Loucy (cell line): ENCODE results near the gene NPFFR1.

Experiments
- H2AFZ ChIP-seq: fragments of 200-600 bp; sonication (generic); 2 replicates; pipeline ENCODE4 v1.6.0; 2016; ENCODE audit warnings: antibody characterized with exemption, mild to moderate bottlenecking, low read length, moderate library complexity
- H3F3A ChIP-seq: fragments of 200-600 bp; 2 replicates; pipeline ENCODE4 v1.6.0; 2016; ENCODE audit warnings: antibody characterized with exemption, low read depth, mild to moderate bottlenecking
- H3K27me3 ChIP-seq: fragments of 200-600 bp; sonication (generic); 2 replicates; pipeline ENCODE4 v1.6.1; 2014; ENCODE audit warnings: low read length, mild to moderate bottlenecking; ENCODE audit not compliant: insufficient read depth, poor library complexity, severe bottlenecking
- H3K36me3 ChIP-seq: fragments of 200-600 bp; sonication (generic); 2 replicates; pipeline ENCODE4 v1.6.1; 2016; ENCODE audit warnings: low read length; ENCODE audit not compliant: insufficient read depth
- H3K4me1 ChIP-seq: fragments of 200-600 bp; sonication (generic); 2 replicates; pipeline ENCODE4 v1.5.1; 2014; ENCODE audit warnings: low read length, mild to moderate bottlenecking; ENCODE audit not compliant: insufficient read depth, poor library complexity, severe bottlenecking
- H3K4me2 ChIP-seq: fragments of 200-600 bp; sonication (generic); 2 replicates; pipeline ENCODE4 v1.6.0; 2014; ENCODE audit warnings: antibody characterized with exemption, low read length, low read depth, mild to moderate bottlenecking; ENCODE audit not compliant: poor library complexity, severe bottlenecking
- H3K4me3 ChIP-seq: fragments of 200-600 bp; sonication (generic); 2 replicates; pipeline ENCODE4 v1.5.1; 2014; ENCODE audit warnings: low read length, mild to moderate bottlenecking, mixed read lengths; ENCODE audit not compliant: poor library complexity, severe bottlenecking
- H3K79me2 ChIP-seq: fragments of 200-600 bp; sonication (generic); 2 replicates; pipeline ENCODE4 v1.6.1; 2014; ENCODE audit warnings: low read length; ENCODE audit not compliant: insufficient read depth
- H3K9ac ChIP-seq: fragments of 200-600 bp; sonication (generic); 2 replicates; pipeline ENCODE4 v1.6.0; 2014; ENCODE audit warnings: mild to moderate bottlenecking, low read depth, low read length, moderate library complexity; ENCODE audit not compliant: poor library complexity, severe bottlenecking
- H3K9me2 ChIP-seq: fragments of 200-600 bp; sonication (generic); replicated peaks from 2 replicates; pipeline ENCODE4 v1.6.1; 2016; ENCODE audit warnings: low read depth, low read length, mixed read lengths
- H3K9me3 ChIP-seq: fragments of 200-600 bp; sonication (generic); 2 replicates; pipeline ENCODE4 v1.6.1; 2014; ENCODE audit warnings: mild to moderate bottlenecking, antibody characterized with exemption, low read length, low read depth; ENCODE audit not compliant: insufficient read depth
- H4K20me1 ChIP-seq: fragments of 200-600 bp; sonication (generic); 2 replicates; pipeline ENCODE4 v1.6.0; 2014; ENCODE audit warnings: antibody characterized with exemption, low read length, mild to moderate bottlenecking; ENCODE audit not compliant: insufficient read depth, poor library complexity, severe bottlenecking
- EZH2phosphoT487 ChIP-seq: fragments of 200-600 bp; IDR thresholded peaks from 2 replicates; pipeline ENCODE4 v1.6.1; 2018; ENCODE audit warnings: antibody characterized with exemption, mild to moderate bottlenecking, moderate library complexity, borderline replicate concordance
- TF ChIP-seq, protein P1 (sequence below): fragments of 200-600 bp; sonication (generic); conservative IDR thresholded peaks from 2 replicates; pipeline ENCODE4 v1.5.1; 2014; ENCODE audit warnings: mild to moderate bottlenecking, antibody characterized with exemption, low read length

The NPFFR1 gene

DNA sequence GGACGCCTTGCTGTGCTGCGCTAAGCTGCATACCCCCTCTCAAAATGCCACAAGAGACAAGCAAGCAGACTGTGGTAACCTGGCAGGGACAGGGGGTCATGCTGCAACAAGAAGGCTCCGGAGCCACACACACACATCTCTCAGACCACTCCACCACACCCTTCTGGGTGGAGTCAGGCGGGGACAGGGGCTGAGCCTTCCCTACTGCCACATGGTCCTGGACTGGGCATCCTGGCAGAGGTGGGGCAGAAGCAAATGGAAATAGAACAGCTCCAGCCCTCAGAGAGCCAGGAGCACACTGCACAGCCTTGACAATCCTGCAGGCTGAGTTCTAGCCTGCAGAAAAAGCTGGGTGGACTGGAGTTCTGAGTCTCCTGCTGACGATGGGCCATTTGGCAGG is 28.4 kb upstream of the NPFFR1 start:
- H3K9ac ChIP-seq = no peak overlapping the region
- H3F3A ChIP-seq = no peaks in the 10 kb centered on the region
- no peaks in the 10 kb centered on the region for H3K9me3 ChIP-seq
- no peaks in the 10 kb centered on the region for H3K79me2 ChIP-seq
- H2AFZ ChIP-seq = no peak overlapping the region
- H3K27me3 ChIP-seq = no peaks in the 10 kb centered on the region
- TF ChIP-seq EZH2phosphoT487 = no peak
- TF ChIP-seq, protein P1, sequence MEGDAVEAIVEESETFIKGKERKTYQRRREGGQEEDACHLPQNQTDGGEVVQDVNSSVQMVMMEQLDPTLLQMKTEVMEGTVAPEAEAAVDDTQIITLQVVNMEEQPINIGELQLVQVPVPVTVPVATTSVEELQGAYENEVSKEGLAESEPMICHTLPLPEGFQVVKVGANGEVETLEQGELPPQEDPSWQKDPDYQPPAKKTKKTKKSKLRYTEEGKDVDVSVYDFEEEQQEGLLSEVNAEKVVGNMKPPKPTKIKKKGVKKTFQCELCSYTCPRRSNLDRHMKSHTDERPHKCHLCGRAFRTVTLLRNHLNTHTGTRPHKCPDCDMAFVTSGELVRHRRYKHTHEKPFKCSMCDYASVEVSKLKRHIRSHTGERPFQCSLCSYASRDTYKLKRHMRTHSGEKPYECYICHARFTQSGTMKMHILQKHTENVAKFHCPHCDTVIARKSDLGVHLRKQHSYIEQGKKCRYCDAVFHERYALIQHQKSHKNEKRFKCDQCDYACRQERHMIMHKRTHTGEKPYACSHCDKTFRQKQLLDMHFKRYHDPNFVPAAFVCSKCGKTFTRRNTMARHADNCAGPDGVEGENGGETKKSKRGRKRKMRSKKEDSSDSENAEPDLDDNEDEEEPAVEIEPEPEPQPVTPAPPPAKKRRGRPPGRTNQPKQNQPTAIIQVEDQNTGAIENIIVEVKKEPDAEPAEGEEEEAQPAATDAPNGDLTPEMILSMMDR = no peak
- no peaks in the 10 kb centered on the region for H3K9me2 ChIP-seq
- H3K4me2 ChIP-seq = no peak overlapping the region
- H3K36me3 ChIP-seq = no peaks in the 10 kb centered on the region
- no peaks in the 10 kb centered on the region for H4K20me1 ChIP-seq
- H3K4me1 ChIP-seq = no peaks in the 10 kb centered on the region
- no peak overlapping the region for H3K4me3 ChIP-seq

DNA sequence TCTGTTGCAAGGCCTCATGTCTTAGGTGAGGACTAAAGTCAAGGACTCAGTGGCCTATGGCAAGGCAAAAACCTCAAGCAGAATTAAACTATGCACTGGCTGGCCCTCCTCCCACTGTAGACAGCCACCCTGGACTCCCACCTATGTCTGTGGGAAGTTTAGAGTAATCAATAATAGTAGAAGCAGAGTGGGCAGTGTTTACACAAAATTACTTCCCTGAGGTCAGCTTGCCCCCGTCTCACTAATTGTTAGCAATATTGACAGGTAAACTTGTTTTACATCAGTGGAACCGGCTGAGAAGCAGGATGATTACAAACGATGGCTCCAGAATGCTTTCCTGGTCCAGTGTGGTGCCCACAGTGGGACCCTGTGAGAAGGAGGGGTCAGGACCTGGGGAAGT is 27.9 kb upstream of the NPFFR1 start:
- Histone ChIP-seq H3K9ac (no peak overlapping the region), H3K9me2 (no peaks in the 10 kb centered on the region), H3K79me2 (no peaks in the 10 kb centered on the region), H2AFZ (no peak overlapping the region), H3K36me3 (no peaks in the 10 kb centered on the region), H3K4me3 (no peak overlapping the region), H3K4me2 (no peak overlapping the region), H3K4me1 (no peaks in the 10 kb centered on the region), H3K27me3 (no peaks in the 10 kb centered on the region), H4K20me1 (no peaks in the 10 kb centered on the region), H3F3A (no peaks in the 10 kb centered on the region), H3K9me3 (no peaks in the 10 kb centered on the region)
- no peak for TF ChIP-seq EZH2phosphoT487
- TF ChIP-seq, protein P1 = no peak

DNA sequence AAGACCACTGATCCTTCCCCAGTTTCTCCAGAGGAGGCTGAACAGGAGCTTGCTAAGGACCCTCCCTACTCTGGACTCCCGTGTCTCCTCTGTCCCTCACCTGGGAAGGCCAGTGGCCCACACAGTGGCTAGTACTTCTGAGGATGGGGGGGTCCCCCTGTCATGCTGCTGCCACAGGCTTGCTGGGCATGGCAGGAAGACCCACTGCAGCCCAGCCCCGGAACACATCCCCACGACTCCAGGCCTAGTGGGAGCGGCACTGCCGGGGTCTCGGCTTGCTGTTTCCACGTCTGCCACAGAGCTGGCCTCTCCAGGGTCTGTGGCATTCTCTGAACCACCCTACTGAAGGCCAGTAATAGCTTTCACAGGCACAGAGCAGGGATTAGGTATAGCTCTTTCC is 25.9 kb upstream of the NPFFR1 start:
- TF ChIP-seq, protein P1 = no peak
- no peak for TF ChIP-seq EZH2phosphoT487
- H3F3A ChIP-seq = no peaks in the 10 kb centered on the region
- no peaks in the 10 kb centered on the region for H3K79me2 ChIP-seq
- no peak overlapping the region for H3K4me2 ChIP-seq
- H3K36me3 ChIP-seq = no peaks in the 10 kb centered on the region
- H3K4me3 ChIP-seq = no peak overlapping the region
- no peak overlapping the region for H2AFZ ChIP-seq
- H3K9ac ChIP-seq = no peak overlapping the region
- no peaks in the 10 kb centered on the region for H4K20me1 ChIP-seq
- no peaks in the 10 kb centered on the region for H3K4me1 ChIP-seq
- H3K27me3 ChIP-seq = no peaks in the 10 kb centered on the region
- H3K9me3 ChIP-seq = no peaks in the 10 kb centered on the region
- H3K9me2 ChIP-seq = no peaks in the 10 kb centered on the region
